Right lobe of liver (tissue), 6 donors: Measurements from ENCODE around the gene METTL24. TPM values are rescaled to one million over a fixed set of nuclear protein-coding genes. Genes with fewer than 3 reads are reported as not detected.

ENCODE experiments used
- ATAC-seq, 4 donors: fragments of 200-7000 bp; cut with Tn5 transposase; one replicate each; pipeline ENCODE4 v1.9.1; 2020; ENCODE audit warnings: mild to moderate bottlenecking in 4 of 4, moderate library complexity in 4 of 4
- DNase-seq, 3 donors: peaks; one replicate each; pipeline ENCODE4 v3.0.0-alpha.2; 2020
- H3K27ac ChIP-seq, 3 donors: fragments of 200-600 bp; one replicate each; pipeline ENCODE4 v1.8.0; 2022
- H3K27me3 ChIP-seq, 2 donors: fragments of 200-600 bp; one replicate each; pipeline ENCODE4 v1.8.0; 2022
- H3K36me3 ChIP-seq, 4 donors: fragments of 200-600 bp; sonication (generic) in 1 of 4; one replicate each; pipeline versions ENCODE4 v1.5.1 to v1.8.0; 2017 to 2022; ENCODE audit warnings: control low read depth in 1 of 4
- H3K4me1 ChIP-seq, 4 donors: fragments of 200-600 bp; sonication (generic) in 1 of 4; one replicate each; pipeline versions ENCODE4 v1.5.1 to v1.8.0; 2017 to 2022; ENCODE audit warnings: control low read depth in 1 of 4
- H3K4me3 ChIP-seq, 3 donors: fragments of 200-600 bp; one replicate each; pipeline ENCODE4 v1.8.0; 2022
- H3K9me3 ChIP-seq, 4 donors: fragments of 200-600 bp; sonication (generic) in 1 of 4; one replicate each; pipeline versions ENCODE4 v1.5.1 to v1.8.0; 2017 to 2022; ENCODE audit warnings: control low read depth in 1 of 4
- POLR2A ChIP-seq: fragments of 450-650 bp; IDR thresholded peaks from one replicate; pipeline ENCODE4 v1.6.1; 2017; ENCODE audit warnings: antibody characterized with exemption, mild to moderate bottlenecking
- WGBS: methylation state at CpG from one replicate; pipeline ENCODE4 v1.1.6; 2018; ENCODE audit warnings: low coverage, low lambda C conversion rate; ENCODE audit not compliant: insufficient coverage; ENCODE audit errors: missing lambda C conversion rate; 5-methylcytosine and 5-hydroxymethylcytosine counted together
- intact Hi-C, 2 donors: fragments of 100-400 bp; cut with DNase I; formaldehyde crosslinking; loops; one replicate each; pipeline versions ENCODE4 v1.11.2 to v1.14.1; 2022
- total RNA-seq, 6 experiments: library from RNA; depleted of rRNA in 2 of 6; stranded (reverse); fragments of >200 nt in 2 of 6; fragmentation: NEBNext Ultra II Directional in 3 of 6; extraction: Animal tissue kit (Norgen Biotek cat#: 25700) in 3 of 6; gene quantifications; one replicate each; pipeline versions ENCODE4 v1.1.0 to v1.2.4, GENCODE V29; 2016 to 2023
- TF ChIP-seq, protein P1 (sequence below), 4 donors: fragments of 200-600 bp in 3 of 4; fragments of 450-650 bp in 1 of 4; IDR thresholded peaks; one replicate each; pipeline versions ENCODE4 v1.5.1 to v1.8.0; 2016 to 2022; ENCODE audit warnings: antibody characterized with exemption in 4 of 4, mild to moderate bottlenecking in 2 of 4
- donor health status: DM: no; HTN: yes; CAD: no.
- donor health status: DM: no; HTN: no; CAD: no.
- donor health status: DM: no; HTN: no; CAD: no.
- donor health status: DM: no; HTN: yes; CAD: no.
- donor health status: DM: no; HTN: yes; CAD: no.

METTL24 gene
- total RNA-seq, 6 experiments from 2014 or later: 0.37 to 1.0 (median 0.57) TPM

DNA sequence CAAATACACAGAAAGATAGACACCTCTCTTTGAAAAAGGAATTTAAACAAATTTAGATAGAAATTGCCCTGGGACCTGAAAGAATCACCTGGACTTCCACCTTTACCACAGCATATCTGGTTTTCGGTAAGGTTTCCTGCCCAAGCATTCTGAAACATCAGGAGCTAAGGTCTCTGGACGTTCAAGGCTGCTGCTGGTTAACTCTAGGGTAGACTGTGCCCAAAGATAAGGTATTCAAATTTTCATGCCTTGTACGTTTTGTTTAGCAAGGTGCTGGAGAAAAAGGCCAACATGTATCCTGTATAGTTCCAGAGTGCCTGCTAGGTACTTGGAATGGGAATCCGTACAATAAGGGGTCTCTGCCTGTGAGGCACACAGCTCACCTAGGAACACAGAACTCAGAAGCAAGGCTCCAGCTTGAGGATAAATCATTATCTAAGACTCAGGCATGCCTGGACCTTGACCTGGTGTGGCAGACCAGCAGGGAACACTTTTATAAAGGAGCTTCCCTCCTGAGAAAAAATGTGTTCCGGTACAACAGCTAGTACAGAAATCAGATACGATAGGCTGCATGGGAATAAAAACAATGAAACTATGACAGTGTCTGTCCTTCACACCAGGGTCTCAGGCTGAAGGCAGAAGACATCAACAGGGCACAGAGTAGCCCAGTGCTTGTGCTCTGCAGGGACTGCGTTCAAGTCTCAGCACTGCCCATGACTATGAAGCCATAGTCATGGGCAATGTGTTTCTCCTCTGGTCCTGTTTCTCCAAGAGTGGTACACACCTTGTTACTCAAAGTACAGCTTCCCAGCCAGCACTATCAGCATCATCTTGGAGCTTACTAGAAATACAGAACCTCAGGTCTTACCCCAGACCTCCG, 70.4 kb downstream of the METTL24 start:
- Histone ChIP-seq H3K27me3 (no peaks in the 10 kb centered on the region), H3K9me3 (no peaks in the 10 kb centered on the region), H3K4me3 (no peak overlapping the region), H3K4me1 (no peaks in the 10 kb centered on the region), H3K36me3 (no peaks in the 10 kb centered on the region), H3K27ac (no peak overlapping the region)
- no peak for TF ChIP-seq POLR2A
- TF ChIP-seq, protein P1, sequence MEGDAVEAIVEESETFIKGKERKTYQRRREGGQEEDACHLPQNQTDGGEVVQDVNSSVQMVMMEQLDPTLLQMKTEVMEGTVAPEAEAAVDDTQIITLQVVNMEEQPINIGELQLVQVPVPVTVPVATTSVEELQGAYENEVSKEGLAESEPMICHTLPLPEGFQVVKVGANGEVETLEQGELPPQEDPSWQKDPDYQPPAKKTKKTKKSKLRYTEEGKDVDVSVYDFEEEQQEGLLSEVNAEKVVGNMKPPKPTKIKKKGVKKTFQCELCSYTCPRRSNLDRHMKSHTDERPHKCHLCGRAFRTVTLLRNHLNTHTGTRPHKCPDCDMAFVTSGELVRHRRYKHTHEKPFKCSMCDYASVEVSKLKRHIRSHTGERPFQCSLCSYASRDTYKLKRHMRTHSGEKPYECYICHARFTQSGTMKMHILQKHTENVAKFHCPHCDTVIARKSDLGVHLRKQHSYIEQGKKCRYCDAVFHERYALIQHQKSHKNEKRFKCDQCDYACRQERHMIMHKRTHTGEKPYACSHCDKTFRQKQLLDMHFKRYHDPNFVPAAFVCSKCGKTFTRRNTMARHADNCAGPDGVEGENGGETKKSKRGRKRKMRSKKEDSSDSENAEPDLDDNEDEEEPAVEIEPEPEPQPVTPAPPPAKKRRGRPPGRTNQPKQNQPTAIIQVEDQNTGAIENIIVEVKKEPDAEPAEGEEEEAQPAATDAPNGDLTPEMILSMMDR (IDR thresholded peaks at IDR 0.05): no peak
- DNase-seq (no peak), ATAC-seq (peak in 3 of 4 donors; percentile 33 to 71 (median 59))
- WGBS: 45% methylated on average over 6 of the region's 8 CpGs
- intact Hi-C loops: no loop called here

DNA sequence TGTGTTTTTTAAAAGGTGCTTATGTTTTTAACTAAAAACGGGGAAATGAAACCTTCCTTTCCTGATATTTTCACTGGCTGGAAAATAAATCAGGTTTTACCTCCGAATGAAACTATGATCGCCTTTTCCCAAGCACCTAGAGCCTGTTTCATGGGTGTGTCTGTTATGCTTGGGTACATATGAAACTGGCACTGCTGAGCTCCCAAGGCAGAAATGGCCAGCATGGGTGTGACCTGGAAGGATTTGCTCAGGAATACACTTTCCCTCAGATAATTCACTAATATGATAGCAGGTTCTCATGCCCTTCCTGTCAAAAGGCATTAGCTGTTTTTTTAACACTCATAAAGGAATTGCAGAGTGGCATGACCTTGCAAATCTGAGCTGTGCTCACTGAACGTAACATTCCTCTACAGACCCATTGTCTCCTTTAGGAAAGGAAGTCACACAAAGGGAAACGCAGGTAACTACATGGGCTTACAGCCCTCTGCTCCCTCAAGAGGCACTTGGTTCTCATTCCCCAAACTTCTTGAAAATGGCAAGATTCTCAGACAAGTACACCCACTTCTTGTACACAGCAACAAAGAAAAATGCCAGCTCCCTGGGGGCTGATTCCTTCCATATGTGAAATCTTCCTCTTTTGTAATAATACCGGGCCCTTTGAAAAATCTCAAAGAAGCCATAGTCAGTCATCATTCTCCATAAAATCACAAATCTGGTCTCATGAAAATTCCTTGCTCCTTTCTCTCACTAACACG, 72.7 kb downstream of the METTL24 start:
- Histone ChIP-seq H3K27me3 (no peaks in the 10 kb centered on the region), H3K4me1 (no peaks in the 10 kb centered on the region), H3K36me3 (no peaks in the 10 kb centered on the region), H3K4me3 (no peak overlapping the region), H3K9me3 (no peaks in the 10 kb centered on the region), H3K27ac (no peak overlapping the region)
- WGBS: 76% methylated on average over 6 of the region's 7 CpGs
- intact Hi-C loops: no loop called here
- DNase-seq: no peak
- no peak for ATAC-seq
- no peak for TF ChIP-seq POLR2A

DNA sequence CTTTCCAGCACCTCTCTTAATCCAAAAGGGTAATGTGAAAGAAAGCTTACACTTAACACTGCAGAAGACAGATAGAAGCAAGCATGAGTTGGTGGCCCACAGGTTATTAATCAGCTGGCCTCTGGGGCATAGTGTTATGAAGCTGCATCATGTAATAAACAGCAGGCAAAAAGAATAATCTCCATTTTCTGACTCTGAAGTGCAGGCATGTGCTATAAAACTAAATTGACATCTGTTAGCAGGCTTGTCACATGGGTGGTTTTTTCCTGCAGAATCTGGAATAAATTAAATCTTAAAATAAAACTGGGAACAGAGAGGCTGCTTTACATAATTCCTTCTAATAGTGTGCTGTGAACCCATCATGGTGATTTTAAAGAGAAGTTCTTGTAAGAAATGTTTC, 73.3 kb downstream of the METTL24 start:
- H3K9me3 ChIP-seq: no peaks in the 10 kb centered on the region
- H3K4me1 ChIP-seq: no peaks in the 10 kb centered on the region
- no peak overlapping the region for H3K27ac ChIP-seq
- DNase-seq (no peak), ATAC-seq (no peak)
- H3K27me3 ChIP-seq: no peaks in the 10 kb centered on the region
- H3K4me3 ChIP-seq: no peak overlapping the region
- no peaks in the 10 kb centered on the region for H3K36me3 ChIP-seq
- intact Hi-C loops: no loop called here
- TF ChIP-seq POLR2A: no peak
- TF ChIP-seq, protein P1 (IDR thresholded peaks at IDR 0.05): no peak

DNA sequence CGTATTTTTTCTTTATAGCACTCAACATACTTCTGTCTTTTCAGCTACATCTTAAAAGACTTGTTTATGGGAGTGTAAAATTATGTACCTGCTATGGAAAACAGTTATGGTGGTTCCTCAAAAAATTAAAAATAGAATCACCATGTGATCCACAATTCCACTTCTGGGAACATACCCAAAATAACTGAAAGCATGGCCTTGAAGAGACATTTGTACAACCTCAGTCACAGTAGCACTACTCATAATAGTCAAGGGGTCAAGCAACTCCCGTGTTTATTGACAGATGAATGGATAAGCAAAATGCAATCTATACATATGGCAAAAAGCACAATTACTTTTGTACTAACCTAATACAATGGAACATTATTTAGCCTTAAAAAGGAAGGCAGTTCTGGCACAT, 74.5 kb downstream of the METTL24 start:
- 69% methylated on average over 2 of the region's 2 CpGs for WGBS

More for the DNA sequence above, 74.5 kb downstream of the METTL24 start:
- TF ChIP-seq, protein P1 (IDR thresholded peaks at IDR 0.05): no peak
- no peak for TF ChIP-seq POLR2A
- ATAC-seq (no peak), DNase-seq (no peak)
- H3K9me3 ChIP-seq: no peaks in the 10 kb centered on the region
- no peak overlapping the region for H3K4me3 ChIP-seq
- H3K27ac ChIP-seq: no peak overlapping the region
- H3K4me1 ChIP-seq: no peaks in the 10 kb centered on the region
- no peaks in the 10 kb centered on the region for H3K36me3 ChIP-seq
- intact Hi-C loops: no loop called here
- no peaks in the 10 kb centered on the region for H3K27me3 ChIP-seq
